Activated CD4-positive, CD25-positive, alpha-beta regulatory T cell treated with anti-CD3 and anti-CD28 coated beads, Interleukin-2, amount 50 U/mL, for 24 hours (primary cell): ENCODE data around the gene RGS19.

Source experiments
- ATAC-seq, 2 donors: fragments of 150-1000 bp; cut with Tn5 transposase; one replicate each; pipeline ENCODE4 v1.10.0; 2021; ENCODE audit warnings: mild to moderate bottlenecking in 1 of 2, moderate library complexity in 1 of 2

The RGS19 gene

DNA sequence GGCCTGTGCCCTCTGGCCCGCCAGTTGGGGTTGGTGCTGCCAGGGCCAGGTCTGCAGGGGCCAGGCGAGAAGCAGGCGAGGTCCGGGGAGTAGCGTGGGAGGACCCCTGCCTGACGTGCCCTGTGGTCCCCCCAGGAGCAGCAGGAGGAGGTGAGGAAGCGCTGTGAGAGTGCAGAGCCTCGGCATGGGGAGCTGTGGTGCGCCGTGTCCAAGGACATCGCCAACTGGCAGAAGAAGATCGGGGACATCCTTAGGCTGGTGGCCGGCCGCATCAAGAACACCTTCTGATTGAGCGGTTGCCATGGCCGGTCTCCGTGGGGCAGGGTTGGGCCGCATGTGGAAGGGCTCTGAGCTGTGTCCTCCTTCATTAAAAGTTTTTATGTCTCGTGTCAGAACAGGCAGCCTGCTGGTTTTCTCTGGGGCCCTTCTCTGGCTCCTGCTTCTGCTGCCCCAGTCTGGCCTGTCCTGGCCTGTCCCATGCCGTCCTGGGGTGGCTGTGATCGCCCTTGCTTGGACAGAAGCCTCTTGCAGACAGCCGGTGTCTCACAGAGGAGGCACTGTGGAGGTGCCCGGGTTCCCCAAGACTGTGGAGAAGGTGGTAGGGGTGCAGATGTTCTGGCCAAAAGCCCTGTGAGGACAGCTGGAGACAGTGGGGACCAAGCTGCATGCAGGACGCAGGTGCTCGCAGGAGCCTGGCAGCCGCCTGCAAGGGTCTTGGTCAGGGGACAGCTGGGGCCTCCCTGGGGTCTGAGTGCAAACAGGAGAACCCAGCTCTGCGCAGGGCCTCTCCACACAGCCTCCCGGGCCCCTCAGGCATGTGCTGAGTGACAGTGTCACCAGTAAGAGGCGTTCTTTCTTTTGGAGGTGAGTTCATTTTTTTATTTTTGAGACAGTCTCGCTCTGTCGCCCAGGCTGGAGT, 46.4 kb downstream of the RGS19 start:
- no peak for ATAC-seq

DNA sequence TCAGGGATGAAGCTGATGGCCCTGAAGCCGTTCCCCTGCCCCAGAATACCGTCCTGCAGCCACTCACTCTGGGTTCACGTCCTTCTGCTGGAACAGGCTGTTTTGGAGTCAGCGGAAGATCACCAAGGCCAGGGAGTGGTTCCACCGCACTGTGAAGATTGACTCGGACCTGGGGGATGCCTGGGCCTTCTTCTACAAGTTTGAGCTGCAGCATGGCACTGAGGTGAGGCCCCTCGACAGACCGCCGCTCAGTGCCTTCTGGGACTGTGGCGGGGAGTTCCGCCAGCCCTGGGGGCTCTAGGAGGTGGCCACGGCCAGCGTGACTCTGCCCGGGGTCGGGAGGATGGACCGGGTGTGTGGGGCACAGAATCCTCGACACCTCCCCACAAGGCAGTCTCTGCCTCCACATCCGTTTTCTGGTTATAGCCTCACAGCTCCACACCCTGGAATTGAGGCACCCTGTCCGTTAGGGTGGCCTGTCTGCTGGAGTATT, 47.5 kb downstream of the RGS19 start:
- ATAC-seq: no peak

DNA sequence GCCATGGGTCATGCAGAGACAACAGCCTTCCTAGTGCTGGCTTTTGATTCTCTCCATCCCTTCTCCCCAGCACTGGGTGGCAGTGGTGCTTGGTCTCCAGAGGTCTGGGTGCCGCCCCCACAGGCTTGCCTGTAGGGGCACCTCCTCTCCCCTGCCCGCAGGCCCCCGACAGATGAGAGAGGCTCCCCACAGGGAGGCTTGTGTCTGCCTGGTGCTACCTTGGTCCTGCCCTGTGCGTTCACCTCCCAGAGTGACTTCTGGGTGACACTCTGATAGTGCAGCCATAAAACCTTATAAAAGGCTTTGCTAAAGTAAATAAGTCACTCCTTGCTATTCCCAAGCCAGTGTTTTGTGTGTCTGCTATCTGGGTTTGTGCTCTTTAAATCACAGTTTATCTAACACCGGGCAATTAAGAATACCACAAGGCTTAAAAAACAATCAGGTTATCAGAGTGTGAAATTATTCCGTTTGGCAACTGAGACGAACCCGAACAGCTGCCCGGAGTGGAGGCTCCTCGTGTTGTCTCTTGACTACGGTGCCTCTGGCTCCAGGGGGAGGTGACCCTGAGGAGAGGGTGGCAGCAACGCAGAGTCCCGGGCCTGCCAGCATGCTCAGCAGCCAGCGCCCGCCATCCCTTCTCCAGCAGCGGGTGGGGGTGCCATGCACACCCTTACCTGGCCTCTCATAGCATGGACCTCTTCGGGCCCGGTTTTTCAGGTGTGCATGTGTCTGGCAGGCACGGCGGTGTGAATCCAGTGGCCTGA, 48.8 kb downstream of the RGS19 start:
- no peak for ATAC-seq

DNA sequence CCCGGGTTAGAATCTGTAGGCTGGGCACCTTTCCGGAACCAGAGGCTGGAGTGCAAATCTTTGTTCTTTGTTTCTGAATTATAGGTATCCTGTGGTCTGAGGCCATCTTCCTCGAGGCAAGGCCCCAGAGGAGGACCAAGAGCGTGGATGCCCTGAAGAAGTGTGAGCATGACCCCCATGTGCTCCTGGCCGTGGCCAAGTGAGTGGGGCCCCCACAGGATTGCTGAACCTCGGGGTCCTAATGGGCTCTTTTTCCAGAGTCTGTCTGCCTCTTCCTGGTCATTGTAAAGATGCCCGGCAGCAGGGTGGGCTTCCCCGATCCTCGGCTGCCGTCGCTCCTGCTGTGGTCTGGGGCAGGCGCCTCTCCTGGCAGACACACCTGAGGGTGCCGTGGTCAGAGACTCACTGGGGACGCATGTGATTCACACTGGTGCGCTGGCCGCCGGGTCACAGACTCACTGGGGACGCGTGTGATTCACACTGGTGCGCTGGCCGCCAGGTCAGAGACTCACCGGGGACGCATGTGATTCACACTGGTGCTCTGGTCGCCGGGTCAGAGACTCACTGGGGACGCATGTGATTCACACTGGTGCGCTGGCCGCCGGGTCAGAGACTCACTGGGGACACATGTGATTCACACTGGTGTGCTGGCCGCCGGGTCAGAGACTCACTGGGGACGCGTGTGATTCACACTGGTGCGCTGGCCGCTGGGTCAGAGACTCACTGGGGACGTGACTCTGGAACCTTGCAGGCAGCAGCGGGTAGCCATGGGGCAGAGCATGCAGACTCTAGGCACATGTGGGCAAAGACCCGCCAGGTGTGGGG, 49.8 kb downstream of the RGS19 start:
- no peak for ATAC-seq

DNA sequence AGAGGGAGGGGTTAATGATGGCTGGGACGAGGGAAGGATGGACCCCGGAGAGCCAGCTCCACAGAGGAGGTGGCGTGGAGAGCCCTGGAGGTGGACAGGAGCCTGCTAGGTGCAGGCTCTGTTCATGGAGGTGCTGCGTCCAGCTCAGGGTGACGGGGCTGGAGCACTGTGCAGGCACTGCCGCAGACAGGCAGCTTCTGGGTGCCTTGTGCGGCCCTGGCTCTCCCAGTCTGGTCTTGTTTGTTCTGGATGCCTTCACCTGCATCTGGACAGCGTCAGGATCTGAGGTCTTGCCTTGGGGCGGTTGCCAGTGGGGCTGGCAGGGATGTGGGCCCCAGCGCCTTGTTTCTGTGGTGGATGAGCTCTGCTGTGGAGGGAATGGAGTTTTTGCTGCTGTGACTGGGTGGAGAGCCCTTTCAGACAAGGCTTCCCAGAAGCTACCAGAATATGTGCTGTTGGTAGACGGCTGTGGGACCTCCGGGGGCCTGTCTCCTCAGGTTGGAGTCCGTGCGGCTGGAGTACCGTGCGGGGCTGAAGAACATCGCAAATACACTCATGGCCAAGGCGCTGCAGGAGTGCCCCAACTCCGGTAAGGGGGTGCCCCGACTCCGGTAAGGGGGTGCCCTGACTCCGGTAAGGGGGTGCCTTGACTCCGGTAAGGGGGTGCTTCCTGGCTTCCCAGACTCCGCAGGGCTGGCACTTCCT, 51.2 kb downstream of the RGS19 start:
- no peak for ATAC-seq

DNA sequence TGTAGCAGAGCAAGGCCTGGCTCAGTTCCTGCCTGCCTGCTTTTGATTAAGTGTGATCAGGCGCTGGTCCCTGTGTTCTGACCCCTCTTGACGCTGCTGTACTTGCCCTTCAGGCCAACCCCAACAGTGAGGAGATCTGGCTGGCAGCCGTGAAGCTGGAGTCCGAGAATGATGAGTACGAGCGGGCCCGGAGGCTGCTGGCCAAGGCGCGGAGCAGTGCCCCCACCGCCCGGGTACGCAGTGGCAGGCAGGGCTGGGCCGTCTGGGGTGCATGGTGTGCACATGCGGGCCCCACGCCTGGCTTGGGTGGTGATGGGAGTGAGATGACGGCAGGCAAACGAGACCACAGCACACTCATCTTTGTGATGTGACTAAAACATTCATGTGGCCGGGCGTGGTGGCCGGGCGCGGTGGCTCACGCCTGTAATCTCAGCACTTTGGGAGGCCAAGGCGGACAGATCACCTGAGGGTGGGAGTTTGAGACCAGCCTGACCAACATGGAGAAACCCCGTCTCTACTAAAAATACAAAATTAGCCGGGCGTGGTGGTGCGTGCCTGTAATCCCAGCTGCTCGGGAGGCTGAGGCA, 53.4 kb downstream of the RGS19 start:
- no peak for ATAC-seq

DNA sequence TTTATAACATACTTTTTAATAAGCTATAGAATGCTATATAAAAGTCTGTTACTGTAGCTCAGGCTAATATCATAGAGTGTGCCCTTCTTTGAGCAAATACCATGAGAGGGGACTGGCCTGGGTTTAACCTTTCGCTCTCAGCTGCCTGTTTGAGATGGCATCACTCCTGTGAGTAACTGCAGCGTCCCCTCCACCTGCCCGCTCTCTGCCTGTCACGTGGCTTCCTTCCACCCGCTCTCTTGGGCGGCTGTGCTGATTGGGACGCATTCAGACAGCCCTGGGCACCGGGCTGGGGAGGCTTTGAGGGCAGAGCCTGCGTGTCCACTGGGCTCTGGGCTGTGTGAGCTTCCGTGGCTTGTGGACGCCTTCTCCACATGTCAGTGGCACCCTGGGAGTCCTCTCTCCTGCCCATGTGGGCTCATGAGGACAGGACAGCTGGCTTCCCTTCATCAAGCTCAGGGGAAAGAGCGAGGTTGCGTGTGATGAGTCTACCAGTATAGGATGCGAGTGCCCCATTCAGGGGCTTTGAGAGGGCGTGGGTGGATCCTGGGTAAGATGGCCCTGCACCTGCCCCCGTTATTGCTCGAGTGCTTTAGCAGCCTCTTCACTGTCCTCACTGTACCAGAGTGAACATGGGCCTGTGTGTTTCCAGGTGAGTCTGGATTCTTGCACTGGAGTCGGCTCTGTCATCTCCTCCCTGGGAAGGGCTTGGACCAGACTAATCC, 54.1 kb downstream of the RGS19 start:
- ATAC-seq: no peak

DNA sequence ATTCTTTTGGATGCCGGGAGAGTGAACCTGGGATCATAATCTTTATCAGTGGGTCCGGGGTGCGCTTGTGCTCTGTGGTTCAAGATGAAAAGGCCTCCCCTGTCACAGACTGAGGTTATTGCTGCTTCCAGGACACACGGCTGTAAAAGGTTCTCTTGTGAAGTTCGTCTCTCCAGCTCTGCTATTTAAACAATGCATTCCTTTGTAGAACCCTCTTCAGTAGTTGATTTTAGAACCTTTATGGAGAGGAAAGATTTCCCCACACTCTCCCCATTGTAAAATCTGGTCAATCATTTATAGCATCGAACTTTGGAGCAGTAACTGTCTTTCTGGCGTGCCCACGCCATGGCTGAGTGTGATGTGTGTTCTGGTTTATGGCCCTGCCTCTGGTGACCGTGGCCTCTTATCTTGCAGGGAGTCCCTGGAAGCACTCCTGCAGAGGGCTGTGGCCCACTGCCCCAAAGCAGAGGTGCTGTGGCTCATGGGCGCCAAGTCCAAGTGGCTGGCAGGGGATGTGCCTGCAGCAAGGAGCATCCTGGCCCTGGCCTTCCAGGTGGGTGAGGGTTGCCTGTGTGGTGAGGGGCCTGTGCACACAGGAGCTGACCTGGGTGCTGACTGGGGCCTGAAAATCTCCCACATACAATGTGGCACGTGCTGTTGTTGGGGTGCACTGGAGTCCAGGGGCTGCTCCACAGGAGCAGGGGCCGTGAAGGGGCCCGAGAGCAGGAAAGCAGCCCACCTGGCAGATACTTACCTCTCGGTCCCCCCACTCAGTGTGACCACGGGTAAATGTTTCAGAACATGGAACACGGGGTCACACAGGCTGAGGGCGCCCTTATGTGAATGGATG, 55.0 kb downstream of the RGS19 start:
- no peak for ATAC-seq

DNA sequence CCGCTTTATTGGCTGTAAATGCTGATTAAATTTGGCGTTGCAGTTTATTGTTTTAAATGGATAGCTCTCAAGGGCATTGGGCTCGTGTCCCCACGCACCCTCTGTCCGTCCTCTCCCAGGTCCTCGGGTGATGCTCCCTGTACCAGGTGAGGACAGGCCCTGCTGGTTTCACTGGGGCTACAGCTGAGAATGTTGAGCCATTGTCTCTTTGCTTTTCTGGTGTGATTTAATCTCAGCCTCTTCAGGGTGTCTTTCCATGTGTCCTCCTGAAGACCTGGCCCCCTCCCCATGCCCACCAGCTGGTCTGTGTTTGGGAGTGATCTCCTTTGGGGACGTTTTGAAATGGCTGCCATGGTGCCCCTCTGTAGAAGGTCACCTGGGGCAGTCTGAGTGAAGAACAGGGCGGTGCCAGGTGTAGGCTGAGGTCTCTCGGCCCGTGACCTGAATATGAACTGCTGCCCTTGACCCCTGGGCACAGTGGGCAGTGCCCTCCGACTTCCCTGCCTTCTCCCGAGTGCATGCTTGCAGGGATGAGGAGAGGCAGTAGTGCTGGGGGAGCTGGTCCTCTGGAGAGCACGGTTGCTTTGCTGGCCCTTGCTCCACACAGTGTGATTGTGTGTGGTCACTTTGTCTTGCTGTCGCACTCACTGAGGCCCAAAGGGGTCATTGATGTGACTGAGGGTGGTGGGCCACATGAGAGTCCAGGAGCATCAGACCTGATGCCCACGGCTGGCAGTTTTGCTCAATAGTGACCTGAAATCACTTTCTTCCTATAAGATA, 55.8 kb downstream of the RGS19 start:
- no peak for ATAC-seq
